Keratinocyte (primary cell): ENCODE data around the gene SLC5A1. TPM values are rescaled to one million over a fixed set of nuclear protein-coding genes. Genes with fewer than 3 reads are reported as not detected.
"Not testable (repeated sequence)": the region's sequence is repeated elsewhere in the genome, so short reads cannot be mapped to it uniquely, and the experiment has no call there.

Experiments used
- DNase-seq: peaks from one replicate; pipeline ENCODE4 v3.0.0-alpha.2; 2011; ENCODE audit warnings: low read depth, missing footprints, low spot score
- FAIRE-seq: peaks from 2 replicates; lab custom pipeline; 2011; peaks lifted over from hg19 to GRCh38; lab: Jason Lieb, UNC
- H2AFZ ChIP-seq: 2 replicates; pipeline ENCODE4 v1.6.0; 2012; ENCODE audit warnings: low read length, control low read depth, inconsistent platforms; ENCODE audit not compliant: control insufficient read depth
- H3K27ac ChIP-seq: 2 replicates; pipeline ENCODE4 v1.5.1; 2011; ENCODE audit warnings: low read length; ENCODE audit not compliant: control insufficient read depth, insufficient read depth
- H3K27me3 ChIP-seq: 3 replicates; pipeline ENCODE4 v1.6.0; 2011; ENCODE audit warnings: low read length; ENCODE audit not compliant: control insufficient read depth, insufficient read depth; ENCODE audit errors: extremely low read depth
- H3K36me3 ChIP-seq, 2 experiments: 2 replicates in 1 of 2; 3 replicates in 1 of 2; pipeline ENCODE4 v1.5.1; 2011; ENCODE audit warnings: low read length in 2 of 2, mild to moderate bottlenecking in 1 of 2; ENCODE audit not compliant: control insufficient read depth in 2 of 2, insufficient read depth in 2 of 2; ENCODE audit errors: extremely low read depth in 1 of 2
- H3K4me1 ChIP-seq: 3 replicates; pipeline ENCODE4 v1.5.1; 2011; ENCODE audit warnings: low read length; ENCODE audit not compliant: control insufficient read depth, insufficient read depth; ENCODE audit errors: extremely low read depth
- H3K4me2 ChIP-seq: 3 replicates; pipeline ENCODE4 v1.6.0; 2011; ENCODE audit warnings: low read depth, low read length; ENCODE audit not compliant: control insufficient read depth, insufficient read depth; ENCODE audit errors: extremely low read depth
- H3K4me3 ChIP-seq, 3 experiments: fragments of 200-600 bp in 1 of 3; sonication (generic) in 1 of 3; 2 replicates in 2 of 3; 3 replicates in 1 of 3; pipeline ENCODE4 v1.5.1; 2011 to 2016; ENCODE audit warnings: low read length in 3 of 3, mild to moderate bottlenecking in 3 of 3, control low read depth in 2 of 3, inconsistent platforms in 1 of 3, low read depth in 1 of 3, mixed read lengths in 1 of 3, mixed run types in 1 of 3, moderate library complexity in 1 of 3; ENCODE audit not compliant: control insufficient read depth in 2 of 3, insufficient read depth in 2 of 3; ENCODE audit errors: extremely low read depth in 1 of 3
- H3K79me2 ChIP-seq: 2 replicates; pipeline ENCODE4 v1.6.0; 2012; ENCODE audit warnings: low read length; ENCODE audit not compliant: control insufficient read depth, insufficient read depth
- H3K9ac ChIP-seq: 3 replicates; pipeline ENCODE4 v1.6.0; 2011; ENCODE audit warnings: low read length; ENCODE audit not compliant: control insufficient read depth, insufficient read depth; ENCODE audit errors: extremely low read depth
- H3K9me1 ChIP-seq: 3 replicates; pipeline ENCODE4 v1.6.0; 2011; ENCODE audit warnings: low read length; ENCODE audit not compliant: control insufficient read depth, insufficient read depth; ENCODE audit errors: extremely low read depth
- H3K9me3 ChIP-seq: 2 replicates; pipeline ENCODE4 v1.5.1; 2012; ENCODE audit warnings: low read depth, low read length; ENCODE audit not compliant: control insufficient read depth
- H4K20me1 ChIP-seq: 3 replicates; pipeline ENCODE4 v1.6.0; 2011; ENCODE audit warnings: low read length; ENCODE audit not compliant: control insufficient read depth, insufficient read depth; ENCODE audit errors: extremely low read depth
- EZH2 ChIP-seq: IDR thresholded peaks from one replicate; pipeline ENCODE4 v1.6.1; 2012; ENCODE audit warnings: inconsistent platforms, mild to moderate bottlenecking, low read length, moderate library complexity
- dilution Hi-C: fragments of 300-500 bp; cut with MboI; formaldehyde crosslinking; loops from one replicate; pipeline ENCODE4 v1.7.0; 2020; ENCODE audit warnings: low sequenced_read_pairs; ENCODE audit not compliant: extremely low pct_ligation_motif_present
- polyA plus RNA-seq, 5 experiments: library from polyadenylated mRNA; depleted of rRNA in 3 of 5; stranded (reverse) in 3 of 5; stranded (forward) in 1 of 5; unstranded in 1 of 5; fragments of >200 nt; gene quantifications; 1 replicate in 1 of 5; 2 replicates in 3 of 5; 3 replicates in 1 of 5; pipeline versions ENCODE4 v1.2.1 to v1.2.3, GENCODE V29; 2011 to 2012; ENCODE audit warnings: missing spikeins in 2 of 5, low read depth in 1 of 5, low replicate concordance in 1 of 5
- TF ChIP-seq, protein P1 (sequence below), 3 experiments: IDR thresholded peaks in 1 of 3; conservative IDR thresholded peaks in 1 of 3; optimal IDR thresholded peaks in 1 of 3; 2 replicates in 2 of 3; 3 replicates in 1 of 3; pipeline versions ENCODE3 to v1.5.1; 2011; ENCODE audit warnings: low read length in 3 of 3, mild to moderate bottlenecking in 3 of 3, moderate library complexity in 2 of 3, control low read depth in 1 of 3, inconsistent platforms in 1 of 3; ENCODE audit not compliant: insufficient read depth in 2 of 3; ENCODE audit errors: extremely low read depth in 1 of 3

Gene SLC5A1
- polyA plus RNA-seq, 1 donor (not counting 4 experiments of a cell fraction or from before 2014, with no cell fraction given), result 2.0 TPM

DNA sequence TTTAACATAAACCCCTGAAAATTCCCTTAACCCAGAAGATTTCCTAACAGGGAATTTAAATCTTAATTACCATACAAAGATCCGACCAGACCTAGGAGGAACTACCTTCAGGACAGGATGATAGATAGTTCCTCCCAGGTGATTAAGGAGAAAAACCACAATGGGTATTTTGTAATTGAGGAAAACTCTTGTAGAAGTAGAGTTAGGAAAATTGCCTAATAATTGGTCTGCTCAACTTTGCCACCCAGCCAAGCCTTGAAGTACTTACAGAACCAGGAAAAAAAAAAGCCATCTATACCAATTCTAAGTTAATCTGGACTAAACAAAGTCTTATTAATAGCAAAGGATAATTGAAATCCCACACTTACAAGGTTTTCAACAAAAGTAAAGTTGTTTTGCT lies 95.5 kb downstream of the SLC5A1 start:
- H3K4me3 ChIP-seq, H3K27ac ChIP-seq, H3K27me3 ChIP-seq, FAIRE-seq, H3K9me3 ChIP-seq, H3K9me1 ChIP-seq, H3K79me2 ChIP-seq, H3K36me3 ChIP-seq, H3K4me1 ChIP-seq, dilution Hi-C loops, H2AFZ ChIP-seq, H4K20me1 ChIP-seq, DNase-seq, H3K9ac ChIP-seq: not testable (repeated sequence)
- peak overlapping the region; percentile 89 for H3K4me2 ChIP-seq

DNA sequence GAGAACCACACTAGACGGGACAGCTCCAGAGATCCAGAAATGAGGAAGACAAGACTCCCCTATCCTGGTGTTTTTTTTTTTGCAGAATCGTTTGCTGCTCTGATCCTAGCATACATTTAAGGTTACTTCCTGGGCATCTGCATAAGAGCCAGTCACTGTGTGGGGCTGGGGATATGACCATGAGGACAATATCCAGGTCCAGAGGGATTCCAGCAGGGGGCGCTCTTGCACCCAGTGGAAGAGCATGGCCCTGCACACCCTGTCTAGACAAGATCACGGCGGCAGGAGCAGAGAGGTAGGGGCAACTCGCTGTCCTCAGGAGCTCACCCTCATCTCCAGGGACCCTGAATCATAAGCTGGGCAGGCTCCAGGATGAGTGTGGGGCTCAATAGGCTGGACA lies 97.6 kb downstream of the SLC5A1 start:
- dilution Hi-C loops, result not testable (repeated sequence)
- FAIRE-seq, result peak; percentile 75

DNA sequence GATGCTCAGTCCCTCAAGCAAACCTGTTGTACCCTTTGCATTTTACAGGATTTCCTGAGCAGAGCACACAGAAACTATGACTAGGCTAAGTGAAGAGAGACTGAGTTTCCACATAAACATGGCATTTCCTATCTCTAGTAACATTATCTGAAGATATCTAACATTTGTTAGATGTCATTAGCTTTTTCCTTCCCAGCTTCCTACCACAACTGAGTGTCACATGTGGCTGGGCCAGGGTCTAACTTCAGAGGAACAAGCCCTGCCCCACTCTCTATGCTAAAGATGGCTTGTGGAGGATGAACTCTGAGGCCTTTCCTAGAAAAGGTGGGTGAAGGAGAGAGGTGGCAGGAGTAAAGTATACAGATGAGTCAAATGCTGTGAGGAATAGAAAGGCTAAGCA lies 99.5 kb downstream of the SLC5A1 start:
- no peak overlapping the region for H3K9ac ChIP-seq
- TF ChIP-seq EZH2, result no peak
- TF ChIP-seq, protein P1, sequence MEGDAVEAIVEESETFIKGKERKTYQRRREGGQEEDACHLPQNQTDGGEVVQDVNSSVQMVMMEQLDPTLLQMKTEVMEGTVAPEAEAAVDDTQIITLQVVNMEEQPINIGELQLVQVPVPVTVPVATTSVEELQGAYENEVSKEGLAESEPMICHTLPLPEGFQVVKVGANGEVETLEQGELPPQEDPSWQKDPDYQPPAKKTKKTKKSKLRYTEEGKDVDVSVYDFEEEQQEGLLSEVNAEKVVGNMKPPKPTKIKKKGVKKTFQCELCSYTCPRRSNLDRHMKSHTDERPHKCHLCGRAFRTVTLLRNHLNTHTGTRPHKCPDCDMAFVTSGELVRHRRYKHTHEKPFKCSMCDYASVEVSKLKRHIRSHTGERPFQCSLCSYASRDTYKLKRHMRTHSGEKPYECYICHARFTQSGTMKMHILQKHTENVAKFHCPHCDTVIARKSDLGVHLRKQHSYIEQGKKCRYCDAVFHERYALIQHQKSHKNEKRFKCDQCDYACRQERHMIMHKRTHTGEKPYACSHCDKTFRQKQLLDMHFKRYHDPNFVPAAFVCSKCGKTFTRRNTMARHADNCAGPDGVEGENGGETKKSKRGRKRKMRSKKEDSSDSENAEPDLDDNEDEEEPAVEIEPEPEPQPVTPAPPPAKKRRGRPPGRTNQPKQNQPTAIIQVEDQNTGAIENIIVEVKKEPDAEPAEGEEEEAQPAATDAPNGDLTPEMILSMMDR (optimal IDR thresholded peaks at IDR 0.05 in 1 of 3, IDR thresholded peaks at IDR 0.05 in 1 of 3, conservative IDR thresholded peaks at IDR 0.05 in 1 of 3; ENCODE audit: extremely low read depth in 1 of 3, insufficient read depth in 2 of 3, low read length in 3 of 3), result no peak
- no peaks in the 10 kb centered on the region for H4K20me1 ChIP-seq
- no peak overlapping the region for H3K27ac ChIP-seq
- H3K9me3 ChIP-seq, result no peaks in the 10 kb centered on the region
- dilution Hi-C loops, result no loop called here
- no peaks in the 10 kb centered on the region for H3K36me3 ChIP-seq
- no peaks in the 10 kb centered on the region for H3K27me3 ChIP-seq
- H2AFZ ChIP-seq, result no peak overlapping the region
- H3K79me2 ChIP-seq, result no peaks in the 10 kb centered on the region
- no peak for FAIRE-seq
- H3K4me2 ChIP-seq, result no peak overlapping the region
- no peaks in the 10 kb centered on the region for H3K9me1 ChIP-seq
- no peaks in the 10 kb centered on the region for H3K4me1 ChIP-seq
- no peak overlapping the region for H3K4me3 ChIP-seq
- no peak for DNase-seq

More for the DNA sequence above, 97.6 kb downstream of the SLC5A1 start:
- not testable (repeated sequence) for H3K9me1 ChIP-seq, DNase-seq, H3K9ac ChIP-seq, H3K4me1 ChIP-seq, H4K20me1 ChIP-seq, H3K4me3 ChIP-seq, H3K27ac ChIP-seq, H2AFZ ChIP-seq, H3K4me2 ChIP-seq, H3K9me3 ChIP-seq, H3K36me3 ChIP-seq, H3K27me3 ChIP-seq, H3K79me2 ChIP-seq
- TF ChIP-seq, protein P1 (optimal IDR thresholded peaks at IDR 0.05 in 1 of 3, IDR thresholded peaks at IDR 0.05 in 1 of 3, conservative IDR thresholded peaks at IDR 0.05 in 1 of 3; ENCODE audit: extremely low read depth in 1 of 3, insufficient read depth in 2 of 3, low read length in 3 of 3), result peak in 2 of 3 experiments; percentile 18 to 40
